Right ventricle myocardium inferior (tissue), 1 donor: ENCODE results near the gene ZKSCAN1. TPM values are rescaled to one million over a fixed set of nuclear protein-coding genes. Genes with fewer than 3 reads are reported as not detected.
A peak's percentile ranks its signal among the peaks of the same experiment; 100 is the strongest.
"Not testable (repeated sequence)": the region's sequence is repeated elsewhere in the genome, so short reads cannot be mapped to it uniquely, and the experiment has no call there.

ENCODE experiments used
- ATAC-seq: fragments of 200-7000 bp; cut with Tn5 transposase; one replicate; pipeline ENCODE4 v1.9.1; 2020; ENCODE audit warnings: mild to moderate bottlenecking, moderate library complexity
- DNase-seq: peaks from one replicate; pipeline ENCODE4 v3.0.0; 2021; ENCODE audit errors: missing footprints
- intact Hi-C: fragments of 100-400 bp; cut with DNase I; formaldehyde crosslinking; loops from one replicate; pipeline ENCODE4 v1.11.0; 2022
- long read RNA-seq: library from polyadenylated mRNA; unstranded; transcript quantifications from one replicate; pipeline ENCODE4 v2.0.0, GENCODE V29; 2021
- total RNA-seq: library from RNA; stranded (reverse); fragmentation: NEBNext Ultra II Directional; extraction: Animal tissue kit (Norgen Biotek cat#: 25700); gene quantifications from one replicate; pipeline ENCODE4 v1.2.1, GENCODE V29; 2021
- donor health status: DM: no; HTN: yes; CAD: no; lungs with severe emphysema.

ZKSCAN1 gene
- 36.1 TPM for total RNA-seq
- long read RNA-seq, full-length matches to known transcripts, result 1 of 5 reads
- long read RNA-seq, partial matches to known transcripts, result 2 of 5 reads
- long read RNA-seq, other reads (novel, unspliced or antisense), result 2 of 5 reads

- ATAC-seq, result peak; percentile 99
- intact Hi-C loops, result loop anchor here (2.0 kb wide), 1 partner anchor 33 kb away; the partner anchor contains the start of gene ZSCAN21
Measured at GRCh38 chr7:100015232-100016214, at the start of gene ZKSCAN1. ZKSCAN1 (plus strand) TSS chr7:100015596; CDS start chr7:100023507, 7,911 bp downstream.

GRCh38 chr7:99969298-99969697, 46.1 kb upstream of the ZKSCAN1 start:
- DNase-seq, result no peak
- no peak for ATAC-seq

More at GRCh38 chr7:100015232-100016214, at the start of gene ZKSCAN1:
- peak; percentile 96 for DNase-seq

GRCh38 chr7:99969813-99970212, 45.6 kb upstream of the ZKSCAN1 start:
- DNase-seq, intact Hi-C loops: not testable (repeated sequence)
- ATAC-seq, result peak; percentile 78

More at GRCh38 chr7:99969298-99969697, 46.1 kb upstream of the ZKSCAN1 start:
- intact Hi-C loops, result no loop called here

DNA sequence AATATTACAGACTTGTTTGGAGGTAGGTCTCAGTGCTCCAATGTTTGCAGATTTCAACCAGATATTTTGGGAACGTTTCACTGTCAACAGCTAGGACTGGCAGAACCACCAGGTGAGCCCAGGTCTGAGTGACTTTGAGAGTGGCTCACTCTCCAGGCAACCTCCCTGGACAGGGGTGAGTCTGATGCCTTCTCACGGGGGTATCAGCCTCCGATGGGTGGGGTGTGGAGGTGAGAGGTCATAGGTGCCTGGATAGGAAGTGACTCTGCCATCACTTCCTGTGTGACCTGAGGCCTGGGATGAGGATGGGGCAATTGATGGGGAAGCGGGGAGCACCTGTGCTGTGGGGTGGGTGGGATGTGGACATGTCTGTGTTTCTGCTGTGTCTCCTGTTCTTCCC, 44.2 kb upstream of the ZKSCAN1 start:
- no peak for ATAC-seq
- intact Hi-C loops, result no loop called here
- DNase-seq, result no peak

DNA sequence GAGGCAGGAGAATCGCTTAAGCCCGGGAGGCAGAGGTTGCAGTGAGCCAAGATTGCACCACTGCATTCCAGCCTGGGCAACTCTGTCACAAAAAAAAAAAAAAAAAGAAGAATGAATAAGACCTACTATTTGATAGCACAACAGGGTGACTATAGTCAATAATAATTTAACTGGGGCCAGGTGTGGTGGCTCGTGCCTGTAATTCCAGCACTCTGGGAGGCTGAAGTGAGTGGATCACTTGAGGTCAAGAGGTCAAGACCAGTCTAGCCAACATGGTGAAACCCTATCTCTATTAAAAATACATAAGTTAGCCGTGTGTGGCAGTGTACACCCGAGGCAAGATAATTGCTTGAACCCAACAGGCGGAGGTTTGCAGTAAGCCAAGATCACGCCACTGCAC, 41.6 kb upstream of the ZKSCAN1 start:
- ATAC-seq, intact Hi-C loops, DNase-seq: not testable (repeated sequence)

- no peak for ATAC-seq
- DNase-seq, result no peak
- intact Hi-C loops, result no loop called here
Measured at GRCh38 chr7:99974681-99975080, 40.7 kb upstream of the ZKSCAN1 start.

DNA sequence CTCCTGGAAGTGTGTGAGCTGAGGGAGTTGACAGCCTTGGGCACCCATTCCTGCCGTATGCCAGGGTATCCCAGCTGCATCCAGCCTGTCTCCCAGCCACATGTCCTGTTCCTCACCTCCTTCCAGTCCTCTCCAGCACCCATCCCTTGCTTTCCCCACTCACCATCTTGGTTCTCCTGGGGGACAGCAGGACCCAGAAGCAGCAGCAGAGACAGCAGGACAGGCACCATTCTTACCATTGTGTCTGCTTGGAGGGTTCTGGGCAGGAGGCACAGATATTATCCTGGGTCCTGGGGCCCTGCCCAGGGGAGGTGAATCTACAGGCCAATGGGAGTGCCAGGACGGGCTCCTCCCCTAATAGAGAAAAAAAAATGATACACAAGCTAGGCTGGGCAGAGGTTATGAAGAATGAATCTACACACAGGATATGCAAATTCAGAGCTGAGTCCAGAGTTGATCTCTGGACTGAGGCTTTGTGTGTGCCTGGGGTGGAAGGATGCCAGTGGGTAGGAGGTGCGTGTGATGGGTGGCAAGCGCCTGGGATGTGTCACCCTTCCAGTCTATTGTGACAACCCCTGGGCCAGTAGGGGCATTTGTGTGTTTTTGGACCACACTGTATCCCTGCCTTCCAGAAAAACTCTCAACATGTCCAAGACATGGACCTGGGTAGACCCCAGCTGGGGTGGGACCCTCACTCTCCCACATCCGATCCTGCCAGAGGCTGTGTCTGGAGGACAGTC, 39.4 kb upstream of the ZKSCAN1 start, which contains the start of gene AZGP1:
AZGP1 (minus strand) TSS at position 250 of the 740 bp plus-strand sequence; CDS start at position 239, 11 bp downstream.
- peak; percentile 78 for DNase-seq
- peak; percentile 93 for ATAC-seq
- intact Hi-C loops, result no loop called here

DNA sequence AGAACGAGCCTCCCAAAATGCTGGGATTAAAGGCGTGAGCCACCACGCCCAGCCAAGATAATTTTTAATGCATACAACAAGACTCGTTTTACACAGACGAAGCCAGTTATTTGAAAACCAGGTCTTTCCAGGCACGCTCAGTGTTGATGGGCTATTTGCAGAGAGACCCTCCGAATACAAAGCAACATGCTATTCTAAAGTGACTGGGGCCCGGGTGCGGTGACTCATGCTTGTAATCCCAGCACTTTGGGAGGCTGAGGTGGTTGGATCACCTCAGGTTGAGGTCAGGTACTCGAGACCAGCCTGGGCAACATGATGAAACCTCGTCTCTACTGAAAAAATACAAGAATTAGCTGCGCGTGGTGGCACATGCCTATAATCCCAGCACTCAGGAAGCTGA, 38.8 kb upstream of the ZKSCAN1 start:
- ATAC-seq, result no peak
- intact Hi-C loops, result no loop called here
- no peak for DNase-seq

- intact Hi-C loops, ATAC-seq: not testable (repeated sequence)
Measured at GRCh38 chr7:99979814-99980225, 35.6 kb upstream of the ZKSCAN1 start.

GRCh38 chr7:99980448-99980872, 34.9 kb upstream of the ZKSCAN1 start:
- intact Hi-C loops, DNase-seq, ATAC-seq: not testable (repeated sequence)

More at GRCh38 chr7:99979814-99980225, 35.6 kb upstream of the ZKSCAN1 start:
- DNase-seq, result peak; percentile 70

- DNase-seq, intact Hi-C loops, ATAC-seq: not testable (repeated sequence)
Measured at GRCh38 chr7:99981066-99981465, 34.3 kb upstream of the ZKSCAN1 start.

- intact Hi-C loops, result no loop called here
- no peak for DNase-seq
- no peak for ATAC-seq
Measured at GRCh38 chr7:99984593-99984992, 30.8 kb upstream of the ZKSCAN1 start.

DNA sequence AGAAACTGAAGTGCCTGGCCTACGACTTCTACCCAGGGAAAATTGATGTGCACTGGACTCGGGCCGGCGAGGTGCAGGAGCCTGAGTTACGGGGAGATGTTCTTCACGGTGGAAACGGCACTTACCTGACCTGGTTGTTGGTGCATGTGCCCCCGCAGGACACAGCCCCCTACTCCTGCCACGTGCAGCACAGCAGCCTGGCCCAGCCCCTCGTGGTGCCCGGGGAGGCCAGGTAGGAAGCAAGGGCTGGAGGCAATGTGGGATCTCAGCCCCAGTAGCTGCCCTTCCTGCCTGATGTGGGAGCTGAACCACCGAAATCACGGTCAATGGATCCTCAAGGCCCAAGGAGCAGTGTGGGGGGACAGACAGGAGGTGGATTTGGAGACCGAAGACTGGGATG, 28.1 kb upstream of the ZKSCAN1 start:
- DNase-seq, intact Hi-C loops, ATAC-seq: not testable (repeated sequence)

GRCh38 chr7:99987846-99988245, 27.6 kb upstream of the ZKSCAN1 start:
- ATAC-seq, result no peak
- intact Hi-C loops, result no loop called here
- DNase-seq, result no peak

DNA sequence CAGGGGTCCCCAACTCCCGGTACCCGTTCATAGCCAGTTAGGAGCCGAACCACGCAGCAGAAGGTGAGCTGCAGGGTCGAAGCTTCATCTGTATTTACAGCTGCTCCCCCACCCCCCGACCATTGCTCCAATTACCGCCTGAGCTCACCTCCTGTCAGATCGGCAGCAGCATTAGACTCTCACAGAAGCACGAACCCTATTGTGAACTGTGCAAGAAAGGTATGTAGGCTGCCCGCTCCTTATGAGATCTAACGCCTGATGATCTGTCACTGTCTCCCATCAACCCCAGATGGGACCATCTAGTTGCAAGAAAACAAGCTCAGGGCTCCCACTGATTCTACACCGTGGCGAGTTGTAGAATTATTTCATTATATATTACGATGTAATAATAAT, 24.9 kb upstream of the ZKSCAN1 start:
- ATAC-seq (no peak), DNase-seq (no peak)
- intact Hi-C loops, result loop anchor here (2.0 to 5.0 kb wide), 4 partner anchors 62 to 137 kb away; partner anchors contain the start of genes GJC3, MBLAC1 and ZNF3

DNA sequence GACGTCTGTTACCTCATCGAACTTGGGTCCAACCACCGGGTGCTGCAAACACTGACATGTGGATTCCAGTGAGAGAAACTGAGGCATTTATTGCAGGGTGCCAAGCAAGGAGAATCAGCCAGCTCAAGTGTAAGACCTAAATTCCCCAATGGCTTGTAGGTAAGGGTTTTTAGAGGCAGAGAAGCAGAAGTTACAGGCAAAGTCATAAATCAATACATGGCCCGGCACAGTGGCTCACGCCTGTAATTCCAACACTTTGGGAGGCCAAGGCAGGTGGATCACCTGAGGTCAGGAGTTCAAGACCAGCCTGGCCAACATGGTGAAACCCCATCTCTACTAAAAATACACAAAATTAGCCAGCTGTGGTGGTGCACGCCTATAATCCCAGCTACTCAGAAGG, 23.9 kb upstream of the ZKSCAN1 start:
- not testable (repeated sequence) for ATAC-seq, DNase-seq
- intact Hi-C loops, result loop anchor here (2.0 to 5.0 kb wide), 4 partner anchors 63 to 136 kb away; partner anchors contain the start of genes GJC3, MBLAC1 and ZNF3

DNA sequence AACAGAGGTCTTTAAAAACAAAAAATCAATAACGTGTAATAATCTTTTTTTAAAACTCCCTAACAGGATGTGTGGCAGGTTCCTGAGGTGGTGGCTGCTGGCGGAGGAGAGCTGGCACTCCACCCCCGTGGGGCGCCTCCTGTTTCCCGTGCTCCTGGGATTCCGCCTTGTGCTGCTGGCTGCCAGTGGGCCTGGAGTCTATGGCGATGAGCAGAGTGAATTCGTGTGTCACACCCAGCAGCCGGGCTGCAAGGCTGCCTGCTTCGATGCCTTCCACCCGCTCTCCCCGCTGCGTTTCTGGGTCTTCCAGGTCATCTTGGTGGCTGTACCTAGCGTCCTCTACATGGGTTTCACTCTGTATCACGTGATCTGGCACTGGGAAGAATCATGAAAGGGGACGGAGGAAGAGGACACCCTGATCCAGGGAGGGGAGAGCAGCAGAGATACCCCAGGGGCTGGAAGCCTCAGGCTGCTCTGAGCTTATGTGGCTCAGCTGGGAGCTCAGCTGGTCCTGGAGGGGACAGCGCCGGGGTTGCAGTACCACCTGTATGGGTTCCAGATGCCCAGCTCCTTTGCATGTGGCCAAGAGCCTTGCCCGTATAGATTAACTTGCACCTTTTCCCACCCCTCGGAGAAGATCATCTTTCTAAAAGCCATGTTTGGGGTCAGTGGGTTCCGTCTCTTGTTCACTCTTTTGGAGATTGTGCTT, 22.9 kb upstream of the ZKSCAN1 start:
- DNase-seq, result no peak
- no peak for ATAC-seq
- intact Hi-C loops, result loop anchor here (5.0 kb wide), 2 partner anchors 90 to 135 kb away; partner anchors contain the start of genes MBLAC1 and ZNF3

- no peak for ATAC-seq
- intact Hi-C loops, result loop anchor here (5.0 kb wide), 3 partner anchors 52 to 132 kb away; partner anchors contain the start of genes MBLAC1, ZNF3 and ZSCAN21
- no peak for DNase-seq
Measured at GRCh38 chr7:99994819-99995218, 20.6 kb upstream of the ZKSCAN1 start.
